HepG2 (cell line): ENCODE results near the gene ABHD15. TPM values are rescaled to one million over a fixed set of nuclear protein-coding genes. Genes with fewer than 3 reads are reported as not detected.

ENCODE experiments used
- BORCS8-MEF2B ChIP-seq: sonication (generic); formaldehyde crosslinking; IDR thresholded peaks from 2 replicates; pipeline ENCODE4 v1.8.0; 2022; ENCODE audit warnings: mild to moderate bottlenecking, missing genetic modification reagents
- EED ChIP-seq: sonication (generic); formaldehyde crosslinking; IDR thresholded peaks from 2 replicates; pipeline ENCODE4 v1.5.0; 2020; ENCODE audit warnings: mild to moderate bottlenecking, missing genetic modification reagents
- MLLT10 ChIP-seq: sonication (generic); formaldehyde crosslinking; IDR thresholded peaks from 2 replicates; pipeline ENCODE4 v1.4.0; 2020; ENCODE audit warnings: missing genetic modification reagents
- NCOR1 ChIP-seq: fragments of 200-600 bp; sonication (generic); IDR thresholded peaks from 2 replicates; pipeline ENCODE4 v1.7.0; 2017; ENCODE audit warnings: antibody characterized with exemption, low read length, borderline replicate concordance
- NFIB ChIP-seq: sonication (generic); formaldehyde crosslinking; IDR thresholded peaks from 2 replicates; pipeline ENCODE4 v1.9.0; 2021; ENCODE audit warnings: missing genetic modification reagents, mild to moderate bottlenecking, borderline replicate concordance
- PCBP2 ChIP-seq: fragments of 200-400 bp; formaldehyde crosslinking; optimal IDR thresholded peaks from 2 replicates; pipeline ENCODE3; 2018; ENCODE audit warnings: low read length, low read depth; ENCODE audit not compliant: poor library complexity, severe bottlenecking
- PHF5A ChIP-seq: IDR thresholded peaks from one replicate; pipeline ENCODE4 v1.6.1; 2018; ENCODE audit warnings: low read depth, missing genetic modification reagents; ENCODE audit not compliant: unreplicated experiment
- PRDM15 ChIP-seq: sonication (generic); formaldehyde crosslinking; IDR thresholded peaks from 2 replicates; pipeline ENCODE4 v1.4.0; 2020; ENCODE audit warnings: missing genetic modification reagents
- RBM39 ChIP-seq: fragments of 200-400 bp; formaldehyde crosslinking; IDR thresholded peaks from one replicate; pipeline ENCODE4 v1.6.1; 2018; ENCODE audit warnings: antibody characterized with exemption, mild to moderate bottlenecking, low read depth, low read length; ENCODE audit not compliant: poor library complexity, severe bottlenecking
- YY1 ChIP-seq: IDR thresholded peaks from 2 replicates; pipeline ENCODE4 v1.6.1; 2011; ENCODE audit warnings: low read length, low read depth, moderate library complexity, mild to moderate bottlenecking; ENCODE audit not compliant: insufficient read depth, insufficient replicate concordance
- ZNF512B ChIP-seq: sonication (generic); formaldehyde crosslinking; IDR thresholded peaks from 2 replicates; pipeline ENCODE4 v1.5.1; 2020; ENCODE audit warnings: missing genetic modification reagents, mild to moderate bottlenecking, borderline replicate concordance
- polyA plus RNA-seq, 8 experiments: library from polyadenylated mRNA; depleted of rRNA in 3 of 8; stranded (reverse) in 7 of 8; unstranded in 1 of 8; fragments of >200 nt; fragmentation: Illumina TruSeq in 4 of 8; extraction: Trizol in 4 of 8; gene quantifications; 2 replicates each; pipeline versions ENCODE4 v1.2.1 to v1.2.3, GENCODE V29; 2011 to 2016; ENCODE audit warnings: low read depth in 4 of 8, missing spikeins in 1 of 8, mixed read lengths in 1 of 8; ENCODE audit not compliant: insufficient read depth in 1 of 8
- total RNA-seq, 5 experiments: library from RNA; depleted of rRNA; stranded (reverse); fragments of >200 nt; fragmentation: Illumina TruSeq; extraction: Trizol; gene quantifications; 2 replicates each; pipeline ENCODE4 v1.2.3, GENCODE V29; 2016; ENCODE audit warnings: low read depth in 1 of 5
- TF ChIP-seq, protein P1 (sequence below): sonication (generic); IDR thresholded peaks from 2 replicates; pipeline ENCODE4 v1.6.1; 2016; ENCODE audit warnings: low read depth, borderline replicate concordance
- TF ChIP-seq, protein P2 (sequence below): sonication (generic); formaldehyde crosslinking; IDR thresholded peaks from 2 replicates; pipeline ENCODE4 v1.9.0; 2021; ENCODE audit warnings: missing genetic modification reagents, mild to moderate bottlenecking, borderline replicate concordance
- TF ChIP-seq, protein P3 (sequence below): sonication (generic); formaldehyde crosslinking; IDR thresholded peaks from 2 replicates; pipeline ENCODE4 v1.4.0; 2020; ENCODE audit warnings: missing genetic modification reagents
- TF ChIP-seq, protein P4 (sequence below): IDR thresholded peaks from 2 replicates; pipeline ENCODE4 v1.6.1; 2016; ENCODE audit warnings: missing compliant biosample characterization, missing genetic modification reagents, borderline replicate concordance
- TF ChIP-seq, protein P5 (sequence below): sonication (generic); formaldehyde crosslinking; IDR thresholded peaks from 2 replicates; pipeline ENCODE4 v1.4.0; 2020; ENCODE audit warnings: missing genetic modification reagents, mild to moderate bottlenecking, borderline replicate concordance

ABHD15 gene
- total and polyA plus RNA-seq, 2 of the 13 experiments (the other 11 are each of a cell fraction or from before 2014, with no cell fraction given), result 2.4 to 7.7 TPM

- TF ChIP-seq, protein P1, sequence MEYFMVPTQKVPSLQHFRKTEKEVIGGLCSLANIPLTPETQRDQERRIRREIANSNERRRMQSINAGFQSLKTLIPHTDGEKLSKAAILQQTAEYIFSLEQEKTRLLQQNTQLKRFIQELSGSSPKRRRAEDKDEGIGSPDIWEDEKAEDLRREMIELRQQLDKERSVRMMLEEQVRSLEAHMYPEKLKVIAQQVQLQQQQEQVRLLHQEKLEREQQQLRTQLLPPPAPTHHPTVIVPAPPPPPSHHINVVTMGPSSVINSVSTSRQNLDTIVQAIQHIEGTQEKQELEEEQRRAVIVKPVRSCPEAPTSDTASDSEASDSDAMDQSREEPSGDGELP, result peak; percentile 42; the same call in 1 of the 2 replicates
- peak; percentile 51 for TF ChIP-seq YY1
- TF ChIP-seq PHF5A, result no peak
- TF ChIP-seq BORCS8-MEF2B, result peak; percentile 95
- TF ChIP-seq, protein P2, sequence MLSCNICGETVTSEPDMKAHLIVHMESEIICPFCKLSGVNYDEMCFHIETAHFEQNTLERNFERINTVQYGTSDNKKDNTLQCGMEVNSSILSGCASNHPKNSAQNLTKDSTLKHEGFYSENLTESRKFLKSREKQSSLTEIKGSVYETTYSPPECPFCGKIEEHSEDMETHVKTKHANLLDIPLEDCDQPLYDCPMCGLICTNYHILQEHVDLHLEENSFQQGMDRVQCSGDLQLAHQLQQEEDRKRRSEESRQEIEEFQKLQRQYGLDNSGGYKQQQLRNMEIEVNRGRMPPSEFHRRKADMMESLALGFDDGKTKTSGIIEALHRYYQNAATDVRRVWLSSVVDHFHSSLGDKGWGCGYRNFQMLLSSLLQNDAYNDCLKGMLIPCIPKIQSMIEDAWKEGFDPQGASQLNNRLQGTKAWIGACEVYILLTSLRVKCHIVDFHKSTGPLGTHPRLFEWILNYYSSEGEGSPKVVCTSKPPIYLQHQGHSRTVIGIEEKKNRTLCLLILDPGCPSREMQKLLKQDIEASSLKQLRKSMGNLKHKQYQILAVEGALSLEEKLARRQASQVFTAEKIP (CRISPR knock-in tag), result no peak
- TF ChIP-seq PRDM15 (CRISPR knock-in tag), result peak; percentile 49; the same call in 1 of the 2 replicates
- TF ChIP-seq PCBP2, result no peak
- peak; percentile 71 for TF ChIP-seq EED
- TF ChIP-seq, protein P3, sequence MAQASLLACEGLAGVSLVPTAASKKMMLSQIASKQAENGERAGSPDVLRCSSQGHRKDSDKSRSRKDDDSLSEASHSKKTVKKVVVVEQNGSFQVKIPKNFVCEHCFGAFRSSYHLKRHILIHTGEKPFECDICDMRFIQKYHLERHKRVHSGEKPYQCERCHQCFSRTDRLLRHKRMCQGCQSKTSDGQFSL (CRISPR knock-in tag), result peak; percentile 73; the same call in 1 of the 2 replicates
- no peak for TF ChIP-seq ZNF512B (CRISPR knock-in tag)
- no peak for TF ChIP-seq NFIB
- no peak for TF ChIP-seq MLLT10 (CRISPR knock-in tag)
- TF ChIP-seq, protein P4, sequence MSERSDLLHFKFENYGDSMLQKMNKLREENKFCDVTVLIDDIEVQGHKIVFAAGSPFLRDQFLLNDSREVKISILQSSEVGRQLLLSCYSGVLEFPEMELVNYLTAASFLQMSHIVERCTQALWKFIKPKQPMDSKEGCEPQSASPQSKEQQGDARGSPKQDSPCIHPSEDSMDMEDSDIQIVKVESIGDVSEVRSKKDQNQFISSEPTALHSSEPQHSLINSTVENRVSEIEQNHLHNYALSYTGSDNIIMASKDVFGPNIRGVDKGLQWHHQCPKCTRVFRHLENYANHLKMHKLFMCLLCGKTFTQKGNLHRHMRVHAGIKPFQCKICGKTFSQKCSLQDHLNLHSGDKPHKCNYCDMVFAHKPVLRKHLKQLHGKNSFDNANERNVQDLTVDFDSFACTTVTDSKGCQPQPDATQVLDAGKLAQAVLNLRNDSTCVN (CRISPR knock-in tag), result peak; percentile 51; the same call in 1 of the 2 replicates
- TF ChIP-seq NCOR1, result no peak
- TF ChIP-seq, protein P5, sequence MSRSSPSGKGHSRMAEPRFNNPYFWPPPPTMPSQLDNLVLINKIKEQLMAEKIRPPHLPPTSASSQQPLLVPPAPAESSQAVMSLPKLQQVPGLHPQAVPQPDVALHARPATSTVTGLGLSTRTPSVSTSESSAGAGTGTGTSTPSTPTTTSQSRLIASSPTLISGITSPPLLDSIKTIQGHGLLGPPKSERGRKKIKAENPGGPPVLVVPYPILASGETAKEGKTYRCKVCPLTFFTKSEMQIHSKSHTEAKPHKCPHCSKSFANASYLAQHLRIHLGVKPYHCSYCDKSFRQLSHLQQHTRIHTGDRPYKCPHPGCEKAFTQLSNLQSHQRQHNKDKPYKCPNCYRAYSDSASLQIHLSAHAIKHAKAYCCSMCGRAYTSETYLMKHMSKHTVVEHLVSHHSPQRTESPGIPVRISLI (CRISPR knock-in tag), result no peak
- peak; percentile 54 for TF ChIP-seq RBM39
These were observed 46.6 kb upstream of the ABHD15 start (continued) for GRCh38 chr17:29613352-29613837.
